Adrenal gland (tissue), 5 donors: ENCODE data around the gene ASF1A.

Experiments
- POLR2A ChIP-seq, 2 donors: fragments of 450-650 bp; IDR thresholded peaks; one replicate each; pipeline ENCODE4 v1.6.1; 2017; ENCODE audit warnings: antibody characterized with exemption in 2 of 2, mild to moderate bottlenecking in 2 of 2, moderate library complexity in 1 of 2
- TF ChIP-seq, protein P1 (sequence below), 6 experiments: fragments of 450-650 bp in 4 of 6; fragments of 200-600 bp in 2 of 6; sonication (generic) in 1 of 6; IDR thresholded peaks; 1 replicate in 5 of 6; 2 replicates in 1 of 6; pipeline versions ENCODE4 v1.5.1 to v1.8.0; 2016 to 2021; ENCODE audit warnings: antibody characterized with exemption in 6 of 6, mild to moderate bottlenecking in 2 of 6, moderate library complexity in 1 of 6
- donor health status: DM: no; HTN: no; CAD: no.

- TF ChIP-seq, protein P1, sequence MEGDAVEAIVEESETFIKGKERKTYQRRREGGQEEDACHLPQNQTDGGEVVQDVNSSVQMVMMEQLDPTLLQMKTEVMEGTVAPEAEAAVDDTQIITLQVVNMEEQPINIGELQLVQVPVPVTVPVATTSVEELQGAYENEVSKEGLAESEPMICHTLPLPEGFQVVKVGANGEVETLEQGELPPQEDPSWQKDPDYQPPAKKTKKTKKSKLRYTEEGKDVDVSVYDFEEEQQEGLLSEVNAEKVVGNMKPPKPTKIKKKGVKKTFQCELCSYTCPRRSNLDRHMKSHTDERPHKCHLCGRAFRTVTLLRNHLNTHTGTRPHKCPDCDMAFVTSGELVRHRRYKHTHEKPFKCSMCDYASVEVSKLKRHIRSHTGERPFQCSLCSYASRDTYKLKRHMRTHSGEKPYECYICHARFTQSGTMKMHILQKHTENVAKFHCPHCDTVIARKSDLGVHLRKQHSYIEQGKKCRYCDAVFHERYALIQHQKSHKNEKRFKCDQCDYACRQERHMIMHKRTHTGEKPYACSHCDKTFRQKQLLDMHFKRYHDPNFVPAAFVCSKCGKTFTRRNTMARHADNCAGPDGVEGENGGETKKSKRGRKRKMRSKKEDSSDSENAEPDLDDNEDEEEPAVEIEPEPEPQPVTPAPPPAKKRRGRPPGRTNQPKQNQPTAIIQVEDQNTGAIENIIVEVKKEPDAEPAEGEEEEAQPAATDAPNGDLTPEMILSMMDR (IDR thresholded peaks at IDR 0.05): no peak
- TF ChIP-seq POLR2A (IDR thresholded peaks at IDR 0.05): no peak
Observed at GRCh38 chr6:118895859-118896258, 1.9 kb downstream of the ASF1A start.
